GM19035 (cell line): ENCODE results near the gene AJAP1.

Source experiments
- ATAC-seq: cut with Tn5 transposase; IDR thresholded peaks from one replicate; pipeline ENCODE4 v1.9.1; 2021; ENCODE audit not compliant: unreplicated experiment

The AJAP1 gene

GRCh38 chr1:4803335-4803734 is 148.9 kb downstream of the AJAP1 start:
- ATAC-seq = no peak

- no peak for ATAC-seq
These were observed 151.6 kb downstream of the AJAP1 start for GRCh38 chr1:4805987-4806386.

GRCh38 chr1:4820543-4820942 is 166.1 kb downstream of the AJAP1 start:
- no peak for ATAC-seq

GRCh38 chr1:4825800-4826450 is 171.5 kb downstream of the AJAP1 start:
- no peak for ATAC-seq

- no peak for ATAC-seq
These were observed 176.3 kb downstream of the AJAP1 start for GRCh38 chr1:4830707-4831106.

- no peak for ATAC-seq
These were observed 182.2 kb downstream of the AJAP1 start for GRCh38 chr1:4836574-4836973.

- no peak for ATAC-seq
These were observed 182.7 kb downstream of the AJAP1 start for GRCh38 chr1:4837031-4837600.

- ATAC-seq = no peak
These were observed 183.3 kb downstream of the AJAP1 start for GRCh38 chr1:4837752-4838151.

- ATAC-seq = no peak
These were observed 183.8 kb downstream of the AJAP1 start for GRCh38 chr1:4838231-4838630.
